Lung (tissue), 11 donors: ENCODE measurements around the gene C17orf114.

Experiments
- ATAC-seq: fragments of 200-7000 bp; cut with Tn5 transposase; one replicate; pipeline ENCODE4 v1.9.1; 2020; ENCODE audit warnings: moderate number of reproducible peaks; ENCODE audit not compliant: insufficient read depth, low FRiP score
- DNase-seq, 3 donors: peaks; one replicate each; pipeline ENCODE4 v3.0.0-alpha.2; 2013 to 2017
- H3K27ac ChIP-seq, 2 donors: one replicate each; pipeline ENCODE4 v1.5.1; 2013; ENCODE audit warnings: mild to moderate bottlenecking in 2 of 2, moderate library complexity in 2 of 2, control low read depth in 1 of 2, inconsistent platforms in 1 of 2, low read depth in 1 of 2, low read length in 1 of 2
- H3K27me3 ChIP-seq, 3 donors: one replicate each; pipeline ENCODE4 v1.5.1; 2013; ENCODE audit warnings: low read length in 2 of 3; ENCODE audit not compliant: control insufficient read depth in 3 of 3, insufficient read depth in 3 of 3
- H3K36me3 ChIP-seq, 4 donors: one replicate each; pipeline ENCODE4 v1.5.1; 2013; ENCODE audit warnings: low read length in 4 of 4, mild to moderate bottlenecking in 1 of 4, moderate library complexity in 1 of 4; ENCODE audit not compliant: control insufficient read depth in 4 of 4, insufficient read depth in 4 of 4
- H3K4me1 ChIP-seq, 5 donors: one replicate each; pipeline ENCODE4 v1.5.1; 2013; ENCODE audit warnings: low read length in 5 of 5, mild to moderate bottlenecking in 2 of 5, moderate library complexity in 1 of 5; ENCODE audit not compliant: control insufficient read depth in 5 of 5, insufficient read depth in 5 of 5
- H3K4me3 ChIP-seq: one replicate; pipeline ENCODE4 v1.5.1; 2013; ENCODE audit warnings: mild to moderate bottlenecking, control low read depth, moderate library complexity
- H3K9ac ChIP-seq, 2 donors: one replicate each; pipeline ENCODE4 v1.5.1; 2013; ENCODE audit warnings: low read length in 2 of 2, control low read depth in 1 of 2; ENCODE audit not compliant: insufficient read depth in 1 of 2
- H3K9me3 ChIP-seq, 4 donors: one replicate each; pipeline ENCODE4 v1.5.1; 2013; ENCODE audit warnings: low read length in 3 of 4, mild to moderate bottlenecking in 1 of 4, moderate library complexity in 1 of 4; ENCODE audit not compliant: control insufficient read depth in 4 of 4, insufficient read depth in 3 of 4
- WGBS, 2 donors: extraction: QIAGEN DNeasy Blood & Tissue Kit; methylation state at CpG; one replicate each; pipeline ENCODE4 v1.1.7; 2013; 5-methylcytosine and 5-hydroxymethylcytosine counted together
- TF ChIP-seq, protein P1 (sequence below): IDR thresholded peaks from 2 replicates; pipeline ENCODE4 v1.5.1; 2012; ENCODE audit warnings: mild to moderate bottlenecking; ENCODE audit errors: control extremely low read depth, extremely low read depth
- donor health status: control.
- donor health status: control.
- donor health status: Bipolar disorder and iron deficiency.
- donor health status: healthy.
- donor health status: DM: yes; HTN: yes; CAD: no.

C17orf114 gene

GRCh38 chr17:4822835-4823234, 20.7 kb upstream of the C17orf114 start:
- H3K9ac ChIP-seq, result no peak overlapping the region
- H3K4me3 ChIP-seq, result no peak overlapping the region
- no peaks in the 10 kb centered on the region for H3K27me3 ChIP-seq
- H3K36me3 ChIP-seq, result peaks cover 0 to 16% (median 7%) of the 10 kb centered on the region in 4 donors
- H3K4me1 ChIP-seq, result peaks cover 0 to 4% (median 0%) of the 10 kb centered on the region in 5 donors
- H3K9me3 ChIP-seq, result peaks cover 0 to 2% (median 0%) of the 10 kb centered on the region in 4 donors
- no peak overlapping the region for H3K27ac ChIP-seq
- ATAC-seq, result no peak
- WGBS, 2 donors, result 75 to 81% methylated on average over 3 of the region's 3 CpGs
- DNase-seq, result no peak
- TF ChIP-seq, protein P1, sequence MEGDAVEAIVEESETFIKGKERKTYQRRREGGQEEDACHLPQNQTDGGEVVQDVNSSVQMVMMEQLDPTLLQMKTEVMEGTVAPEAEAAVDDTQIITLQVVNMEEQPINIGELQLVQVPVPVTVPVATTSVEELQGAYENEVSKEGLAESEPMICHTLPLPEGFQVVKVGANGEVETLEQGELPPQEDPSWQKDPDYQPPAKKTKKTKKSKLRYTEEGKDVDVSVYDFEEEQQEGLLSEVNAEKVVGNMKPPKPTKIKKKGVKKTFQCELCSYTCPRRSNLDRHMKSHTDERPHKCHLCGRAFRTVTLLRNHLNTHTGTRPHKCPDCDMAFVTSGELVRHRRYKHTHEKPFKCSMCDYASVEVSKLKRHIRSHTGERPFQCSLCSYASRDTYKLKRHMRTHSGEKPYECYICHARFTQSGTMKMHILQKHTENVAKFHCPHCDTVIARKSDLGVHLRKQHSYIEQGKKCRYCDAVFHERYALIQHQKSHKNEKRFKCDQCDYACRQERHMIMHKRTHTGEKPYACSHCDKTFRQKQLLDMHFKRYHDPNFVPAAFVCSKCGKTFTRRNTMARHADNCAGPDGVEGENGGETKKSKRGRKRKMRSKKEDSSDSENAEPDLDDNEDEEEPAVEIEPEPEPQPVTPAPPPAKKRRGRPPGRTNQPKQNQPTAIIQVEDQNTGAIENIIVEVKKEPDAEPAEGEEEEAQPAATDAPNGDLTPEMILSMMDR, result no peak

DNA sequence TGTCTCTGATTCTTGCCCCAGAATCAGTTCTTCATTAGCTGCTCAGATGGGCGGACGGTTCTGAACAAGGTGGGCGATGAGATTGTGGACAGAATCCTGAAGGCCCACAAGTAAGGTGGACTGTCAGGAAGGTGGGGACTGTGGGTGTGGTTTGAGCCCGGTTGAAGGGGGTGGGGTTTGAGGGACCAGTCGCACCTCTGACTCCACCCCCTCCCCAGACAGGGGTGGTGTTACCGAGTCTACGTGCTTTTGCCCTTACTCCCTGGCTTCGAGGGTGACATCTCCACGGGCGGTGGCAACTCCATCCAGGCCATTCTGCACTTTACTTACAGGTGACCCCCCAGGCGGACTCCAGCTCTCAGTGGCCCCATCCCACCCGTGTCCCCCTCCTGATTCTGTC, 16.1 kb upstream of the C17orf114 start:
- TF ChIP-seq, protein P1, result no peak
- Histone ChIP-seq H3K4me1 (peaks cover 0 to 4% (median 0%) of the 10 kb centered on the region in 5 donors), H3K27me3 (no peaks in the 10 kb centered on the region), H3K9ac (no peak overlapping the region), H3K36me3 (peaks cover 0 to 38% (median 32%) of the 10 kb centered on the region in 4 donors), H3K27ac (no peak overlapping the region), H3K4me3 (no peak overlapping the region), H3K9me3 (peaks cover 0 to 2% (median 0%) of the 10 kb centered on the region in 4 donors)
- no peak for ATAC-seq
- DNase-seq, result no peak
- WGBS, 2 donors, result 85 to 86% methylated on average over 12 of the region's 12 CpGs

GRCh38 chr17:4816826-4817225, 14.7 kb upstream of the C17orf114 start:
- no peak overlapping the region for H3K27ac ChIP-seq
- TF ChIP-seq, protein P1, result no peak
- DNase-seq, result no peak
- WGBS, 2 donors, result 93 to 96% methylated on average over 13 of the region's 13 CpGs
- ATAC-seq, result no peak
- no peaks in the 10 kb centered on the region for H3K27me3 ChIP-seq
- H3K9ac ChIP-seq, result no peak overlapping the region
- H3K4me3 ChIP-seq, result no peak overlapping the region
- H3K9me3 ChIP-seq, result peaks cover 0 to 2% (median 0%) of the 10 kb centered on the region in 4 donors
- H3K36me3 ChIP-seq, result peaks cover 0 to 33% (median 30%) of the 10 kb centered on the region in 4 donors
- H3K4me1 ChIP-seq, result no peaks in the 10 kb centered on the region
